Suppressor macrophage (primary cell): ENCODE measurements around the gene POLDIP3.
"Not testable (repeated sequence)": the region's sequence is repeated elsewhere in the genome, so short reads cannot be mapped to it uniquely, and the experiment has no call there.

Experiments used
- DNase-seq, 4 experiments: peaks; one replicate each; pipeline ENCODE4 v3.0.0-alpha.2; 2020 to 2022

The POLDIP3 gene

GRCh38 chr22:42585096-42585495 is 29.6 kb downstream of the POLDIP3 start:
- no peak for DNase-seq

GRCh38 chr22:42584364-42584940 is 30.2 kb downstream of the POLDIP3 start:
- no peak for DNase-seq

GRCh38 chr22:42582987-42583386 is 31.7 kb downstream of the POLDIP3 start:
- DNase-seq: no peak

- peak; percentile 76 to 90 (median 81) for DNase-seq
Observed at GRCh38 chr22:42581762-42582716, 32.6 kb downstream of the POLDIP3 start.

- not testable (repeated sequence) for DNase-seq
Observed at GRCh38 chr22:42581194-42581761, 33.4 kb downstream of the POLDIP3 start.

GRCh38 chr22:42580040-42580439 is 34.6 kb downstream of the POLDIP3 start:
- DNase-seq: not testable (repeated sequence)

GRCh38 chr22:42577623-42578240 is 37.0 kb downstream of the POLDIP3 start:
- DNase-seq: no peak

GRCh38 chr22:42577141-42577540 is 37.5 kb downstream of the POLDIP3 start:
- not testable (repeated sequence) for DNase-seq

- DNase-seq: not testable (repeated sequence)
Observed at GRCh38 chr22:42575996-42576574, 38.6 kb downstream of the POLDIP3 start.

GRCh38 chr22:42574468-42574867 is 40.2 kb downstream of the POLDIP3 start:
- DNase-seq: not testable (repeated sequence)

- not testable (repeated sequence) for DNase-seq
Observed at GRCh38 chr22:42574046-42574445, 40.6 kb downstream of the POLDIP3 start.

GRCh38 chr22:42571068-42571467 is 43.6 kb downstream of the POLDIP3 start:
- DNase-seq: not testable (repeated sequence)

GRCh38 chr22:42570580-42570979 is 44.1 kb downstream of the POLDIP3 start:
- DNase-seq: not testable (repeated sequence)

- DNase-seq: not testable (repeated sequence)
Observed at GRCh38 chr22:42567950-42568349, 46.7 kb downstream of the POLDIP3 start.

- no peak for DNase-seq
Observed at GRCh38 chr22:42565956-42566355, 48.7 kb downstream of the POLDIP3 start.

- no peak for DNase-seq
Observed at GRCh38 chr22:42564699-42565098, 50.0 kb downstream of the POLDIP3 start.

- DNase-seq: not testable (repeated sequence)
Observed at GRCh38 chr22:42563943-42564342, 50.7 kb downstream of the POLDIP3 start.

GRCh38 chr22:42562684-42563083 is 52.0 kb downstream of the POLDIP3 start:
- DNase-seq: no peak

GRCh38 chr22:42562279-42562678 is 52.4 kb downstream of the POLDIP3 start:
- peak; percentile 22 to 51 (median 38) for DNase-seq

- DNase-seq: peak in 1 of 4 experiments; percentile 18
Observed at GRCh38 chr22:42561856-42562255, 52.8 kb downstream of the POLDIP3 start.

GRCh38 chr22:42560781-42561180 is 53.9 kb downstream of the POLDIP3 start:
- peak in 3 of 4 experiments; percentile 30 to 47 (median 35) for DNase-seq

GRCh38 chr22:42560381-42560780 is 54.3 kb downstream of the POLDIP3 start:
- DNase-seq: no peak
